Breast epithelium (tissue), 3 donors: ENCODE data around the gene KRTAP10-5.
"Not testable (repeated sequence)": the region's sequence is repeated elsewhere in the genome, so short reads cannot be mapped to it uniquely, and the experiment has no call there.

Experiments used
- POLR2A ChIP-seq: fragments of 450-650 bp; IDR thresholded peaks from one replicate; pipeline ENCODE4 v1.6.1; 2016; ENCODE audit warnings: antibody characterized with exemption, mild to moderate bottlenecking, moderate library complexity
- POLR2AphosphoS5 ChIP-seq, 3 donors: sonication (generic); formaldehyde crosslinking; IDR thresholded peaks; one replicate each; pipeline ENCODE4 v1.6.1; 2017; ENCODE audit warnings: antibody characterized with exemption in 3 of 3
- TF ChIP-seq, protein P1 (sequence below), 3 donors: fragments of 450-650 bp; IDR thresholded peaks; one replicate each; pipeline ENCODE4 v1.5.1; 2016 to 2017; ENCODE audit warnings: antibody characterized with exemption in 3 of 3, mild to moderate bottlenecking in 3 of 3, moderate library complexity in 3 of 3

DNA sequence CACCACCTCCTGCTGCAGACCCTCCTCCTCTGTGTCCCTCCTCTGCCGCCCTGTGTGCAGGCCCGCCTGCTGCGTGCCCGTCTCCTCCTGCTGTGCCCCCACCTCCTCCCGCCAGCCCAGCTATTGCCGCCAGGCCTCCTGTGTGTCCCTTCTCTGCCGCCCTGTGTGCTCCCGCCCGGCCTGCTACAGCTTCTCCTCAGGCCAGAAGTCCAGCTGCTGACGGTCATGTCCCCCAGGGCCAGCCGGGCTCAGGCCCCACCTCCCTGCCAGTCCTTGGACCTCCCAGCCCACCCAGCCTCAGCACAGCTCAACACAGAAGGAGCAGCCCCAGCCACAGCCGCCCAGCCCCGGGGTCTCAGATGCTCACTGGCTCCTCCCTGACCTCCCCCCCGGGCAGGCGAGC, 47.4 kb upstream of the KRTAP10-5 start:
- TF ChIP-seq, protein P1, sequence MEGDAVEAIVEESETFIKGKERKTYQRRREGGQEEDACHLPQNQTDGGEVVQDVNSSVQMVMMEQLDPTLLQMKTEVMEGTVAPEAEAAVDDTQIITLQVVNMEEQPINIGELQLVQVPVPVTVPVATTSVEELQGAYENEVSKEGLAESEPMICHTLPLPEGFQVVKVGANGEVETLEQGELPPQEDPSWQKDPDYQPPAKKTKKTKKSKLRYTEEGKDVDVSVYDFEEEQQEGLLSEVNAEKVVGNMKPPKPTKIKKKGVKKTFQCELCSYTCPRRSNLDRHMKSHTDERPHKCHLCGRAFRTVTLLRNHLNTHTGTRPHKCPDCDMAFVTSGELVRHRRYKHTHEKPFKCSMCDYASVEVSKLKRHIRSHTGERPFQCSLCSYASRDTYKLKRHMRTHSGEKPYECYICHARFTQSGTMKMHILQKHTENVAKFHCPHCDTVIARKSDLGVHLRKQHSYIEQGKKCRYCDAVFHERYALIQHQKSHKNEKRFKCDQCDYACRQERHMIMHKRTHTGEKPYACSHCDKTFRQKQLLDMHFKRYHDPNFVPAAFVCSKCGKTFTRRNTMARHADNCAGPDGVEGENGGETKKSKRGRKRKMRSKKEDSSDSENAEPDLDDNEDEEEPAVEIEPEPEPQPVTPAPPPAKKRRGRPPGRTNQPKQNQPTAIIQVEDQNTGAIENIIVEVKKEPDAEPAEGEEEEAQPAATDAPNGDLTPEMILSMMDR (IDR thresholded peaks at IDR 0.05), result not testable (repeated sequence)
- TF ChIP-seq POLR2A; POLR2AphosphoS5 (IDR thresholded peaks at IDR 0.05): not testable (repeated sequence)
